Ishikawa (cell line): ENCODE data around the gene ABCC11.

Experiments
- EP300 ChIP-seq: IDR thresholded peaks from 2 replicates; pipeline ENCODE4 v1.6.1; 2012; ENCODE audit warnings: borderline replicate concordance
- RAD21 ChIP-seq: IDR thresholded peaks from 2 replicates; pipeline ENCODE4 v1.6.1; 2012; ENCODE audit warnings: low read depth
- TCF12 ChIP-seq: IDR thresholded peaks from 2 replicates; pipeline ENCODE4 v1.6.1; 2012; ENCODE audit warnings: low read depth
- USF1 ChIP-seq: IDR thresholded peaks from 2 replicates; pipeline ENCODE4 v1.6.1; 2012

- TF ChIP-seq EP300 = no peak
- no peak for TF ChIP-seq TCF12
- no peak for TF ChIP-seq RAD21
- no peak for TF ChIP-seq USF1
Observed at GRCh38 chr16:48129926-48130325, 117.4 kb downstream of the ABCC11 start.
